ENCODE measurements around the gene FAAP24.
"Not testable (repeated sequence)": the region's sequence is repeated elsewhere in the genome, so short reads cannot be mapped to it uniquely, and the experiment has no call there.

Gene FAAP24

GRCh38 chr19:32988254-32988653 lies 16.2 kb downstream of the FAAP24 start:
- H3K4me2 ChIP-seq (ENCODE audit: low read length); H2BK5ac ChIP-seq (ENCODE audit: low read length); H3K27ac ChIP-seq (ENCODE audit: low read depth, low read length); H4K8ac ChIP-seq (ENCODE audit: low read depth, low read length); H3K18ac ChIP-seq (ENCODE audit: low read length); H3K36me3 ChIP-seq (ENCODE audit: control insufficient read depth, insufficient read depth, low read length); H3K4me3 ChIP-seq (ENCODE audit: low read length); H3K9ac ChIP-seq (ENCODE audit: low read length); H2BK15ac ChIP-seq (replicated peaks; ENCODE audit: low read depth); H3K27me3 ChIP-seq (ENCODE audit: insufficient read depth, low read length, poor library complexity); H4K5ac ChIP-seq (ENCODE audit: low read length); H3K79me2 ChIP-seq (ENCODE audit: control insufficient read depth, insufficient read depth, low read length); H3K56ac ChIP-seq (ENCODE audit: low read length); H3K23ac ChIP-seq (ENCODE audit: low read length); H3K79me1 ChIP-seq (ENCODE audit: low read length); DNase-seq; H2BK120ac ChIP-seq (ENCODE audit: low read depth, low read length); H3K4me1 ChIP-seq (ENCODE audit: control insufficient read depth, low read depth, low read length); H2AK5ac ChIP-seq (ENCODE audit: low read length); H3K4ac ChIP-seq (ENCODE audit: low read depth, low read length): not testable (repeated sequence)
- WGBS (ENCODE audit: extremely low coverage, insufficient coverage, low lambda C conversion rate): no CpG with 5 or more reads among the region's 5 CpGs

DNA sequence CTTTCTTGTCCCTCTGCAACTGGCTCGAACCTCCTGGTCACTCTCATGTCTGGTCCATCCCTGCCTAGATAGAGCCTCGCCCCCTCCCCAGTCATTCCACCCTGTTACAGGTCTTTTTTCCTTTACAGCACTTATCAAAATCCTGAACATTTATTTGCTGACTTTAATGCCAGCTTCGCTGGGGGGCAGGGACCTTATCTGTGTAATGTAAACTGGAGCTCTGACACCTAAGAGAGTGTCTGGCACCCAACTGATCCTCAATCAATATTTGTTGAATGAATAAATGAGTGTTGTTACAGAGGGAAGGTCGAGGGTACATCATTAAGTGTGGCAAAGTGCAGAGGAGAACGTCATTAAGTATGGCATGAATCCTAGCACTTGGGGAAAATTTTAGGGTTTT lies 16.7 kb downstream of the FAAP24 start:
- Histone ChIP-seq H3K27me3 (ENCODE audit: insufficient read depth, low read length, poor library complexity) (no peaks in the 10 kb centered on the region), H3K18ac (ENCODE audit: low read length) (no peak overlapping the region), H3K4me3 (ENCODE audit: low read length) (no peak overlapping the region), H3K9ac (ENCODE audit: low read length) (no peak overlapping the region), H3K36me3 (ENCODE audit: control insufficient read depth, insufficient read depth, low read length) (no peaks in the 10 kb centered on the region), H3K27ac (ENCODE audit: low read depth, low read length) (no peak overlapping the region), H3K79me2 (ENCODE audit: control insufficient read depth, insufficient read depth, low read length) (no peaks in the 10 kb centered on the region), H2AK5ac (ENCODE audit: low read length) (no peak overlapping the region), H2BK120ac (ENCODE audit: low read depth, low read length) (no peak overlapping the region), H3K79me1 (ENCODE audit: low read length) (no peaks in the 10 kb centered on the region), H3K23ac (ENCODE audit: low read length) (no peak overlapping the region), H4K5ac (ENCODE audit: low read length) (no peak overlapping the region), H2BK15ac (replicated peaks; ENCODE audit: low read depth) (no peak overlapping the region), H3K4me1 (ENCODE audit: control insufficient read depth, low read depth, low read length) (no peaks in the 10 kb centered on the region), H3K4ac (ENCODE audit: low read depth, low read length) (no peak overlapping the region), H2BK5ac (ENCODE audit: low read length) (no peak overlapping the region), H4K8ac (ENCODE audit: low read depth, low read length) (no peak overlapping the region), H3K56ac (ENCODE audit: low read length) (no peak overlapping the region), H3K4me2 (ENCODE audit: low read length) (no peak overlapping the region)
- no peak for DNase-seq
- WGBS (ENCODE audit: extremely low coverage, insufficient coverage, low lambda C conversion rate): no CpG with 5 or more reads among the region's 5 CpGs

- not testable (repeated sequence) for H2BK120ac ChIP-seq (ENCODE audit: low read depth, low read length); H3K27me3 ChIP-seq (ENCODE audit: insufficient read depth, low read length, poor library complexity); H3K79me1 ChIP-seq (ENCODE audit: low read length); H3K4ac ChIP-seq (ENCODE audit: low read depth, low read length); H2AK5ac ChIP-seq (ENCODE audit: low read length); H2BK15ac ChIP-seq (replicated peaks; ENCODE audit: low read depth); H3K79me2 ChIP-seq (ENCODE audit: control insufficient read depth, insufficient read depth, low read length); DNase-seq; H2BK5ac ChIP-seq (ENCODE audit: low read length); H3K23ac ChIP-seq (ENCODE audit: low read length); H3K4me3 ChIP-seq (ENCODE audit: low read length); H3K9ac ChIP-seq (ENCODE audit: low read length); H3K27ac ChIP-seq (ENCODE audit: low read depth, low read length); H3K4me1 ChIP-seq (ENCODE audit: control insufficient read depth, low read depth, low read length); H3K18ac ChIP-seq (ENCODE audit: low read length); H3K4me2 ChIP-seq (ENCODE audit: low read length); H3K36me3 ChIP-seq (ENCODE audit: control insufficient read depth, insufficient read depth, low read length); H4K5ac ChIP-seq (ENCODE audit: low read length); H3K56ac ChIP-seq (ENCODE audit: low read length); H4K8ac ChIP-seq (ENCODE audit: low read depth, low read length)
- WGBS (ENCODE audit: extremely low coverage, insufficient coverage, low lambda C conversion rate): no CpG with 5 or more reads among the region's 17 CpGs
Measured at GRCh38 chr19:32995966-32996365, 23.9 kb downstream of the FAAP24 start.

GRCh38 chr19:32997061-32997464 lies 25.0 kb downstream of the FAAP24 start:
- not testable (repeated sequence) for H3K36me3 ChIP-seq (ENCODE audit: control insufficient read depth, insufficient read depth, low read length); H3K27ac ChIP-seq (ENCODE audit: low read depth, low read length); H3K27me3 ChIP-seq (ENCODE audit: insufficient read depth, low read length, poor library complexity); H3K4me3 ChIP-seq (ENCODE audit: low read length); H3K9ac ChIP-seq (ENCODE audit: low read length); H3K18ac ChIP-seq (ENCODE audit: low read length); DNase-seq; H2BK15ac ChIP-seq (replicated peaks; ENCODE audit: low read depth); H2BK120ac ChIP-seq (ENCODE audit: low read depth, low read length); H3K56ac ChIP-seq (ENCODE audit: low read length); H3K4ac ChIP-seq (ENCODE audit: low read depth, low read length); H3K79me2 ChIP-seq (ENCODE audit: control insufficient read depth, insufficient read depth, low read length); H2BK5ac ChIP-seq (ENCODE audit: low read length); H4K5ac ChIP-seq (ENCODE audit: low read length); H4K8ac ChIP-seq (ENCODE audit: low read depth, low read length); H3K4me2 ChIP-seq (ENCODE audit: low read length); H3K4me1 ChIP-seq (ENCODE audit: control insufficient read depth, low read depth, low read length); H2AK5ac ChIP-seq (ENCODE audit: low read length); H3K79me1 ChIP-seq (ENCODE audit: low read length); H3K23ac ChIP-seq (ENCODE audit: low read length)
- no CpG with 5 or more reads among the region's 7 CpGs for WGBS (ENCODE audit: extremely low coverage, insufficient coverage, low lambda C conversion rate)

DNA sequence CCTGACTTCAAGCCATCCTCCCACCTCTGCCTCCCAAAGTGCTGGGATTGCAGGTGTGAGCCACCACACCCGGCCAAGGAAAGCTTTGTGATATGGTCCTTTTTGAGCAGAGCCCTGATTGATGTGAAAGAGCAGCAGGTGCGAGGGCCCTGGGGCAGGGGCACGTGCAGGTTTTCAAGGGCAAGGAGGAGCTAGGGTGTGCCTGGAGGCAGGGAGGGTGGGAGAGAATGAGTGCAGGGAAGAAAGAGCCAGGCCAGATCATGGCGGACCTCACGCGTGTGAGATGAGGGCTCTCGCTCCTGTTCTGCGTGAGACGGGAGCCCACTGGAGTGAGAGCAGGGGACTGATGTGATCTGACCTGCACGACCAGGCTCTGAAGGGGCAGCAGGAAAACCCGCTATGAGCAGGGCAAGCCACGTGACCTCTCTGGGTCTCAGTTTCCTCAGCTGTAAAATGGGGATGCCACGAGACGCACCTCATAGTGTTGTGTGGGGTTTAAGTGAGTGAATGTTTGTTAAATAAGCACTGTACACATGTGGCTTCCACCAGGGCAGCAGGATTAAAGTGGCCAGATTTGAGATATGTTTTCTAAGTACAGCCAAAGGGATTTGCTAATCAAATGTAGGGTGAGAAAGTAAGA lies 25.8 kb downstream of the FAAP24 start:
- H3K4me3 ChIP-seq (ENCODE audit: low read length): no peak overlapping the region
- no peak overlapping the region for H4K8ac ChIP-seq (ENCODE audit: low read depth, low read length)
- no peak overlapping the region for H2AK5ac ChIP-seq (ENCODE audit: low read length)
- no peak overlapping the region for H3K4ac ChIP-seq (ENCODE audit: low read depth, low read length)
- H2BK120ac ChIP-seq (ENCODE audit: low read depth, low read length): no peak overlapping the region
- no peak overlapping the region for H3K18ac ChIP-seq (ENCODE audit: low read length)
- no peak for DNase-seq
- no peak overlapping the region for H3K23ac ChIP-seq (ENCODE audit: low read length)
- H3K36me3 ChIP-seq (ENCODE audit: control insufficient read depth, insufficient read depth, low read length): no peaks in the 10 kb centered on the region
- no peak overlapping the region for H4K5ac ChIP-seq (ENCODE audit: low read length)
- no peak overlapping the region for H3K4me2 ChIP-seq (ENCODE audit: low read length)
- H2BK15ac ChIP-seq (replicated peaks; ENCODE audit: low read depth): no peak overlapping the region
- H3K27me3 ChIP-seq (ENCODE audit: insufficient read depth, low read length, poor library complexity): no peaks in the 10 kb centered on the region
- H3K79me1 ChIP-seq (ENCODE audit: low read length): no peaks in the 10 kb centered on the region
- H3K4me1 ChIP-seq (ENCODE audit: control insufficient read depth, low read depth, low read length): no peaks in the 10 kb centered on the region
- no peak overlapping the region for H2BK5ac ChIP-seq (ENCODE audit: low read length)
- whole genome bisulfite sequencing (ENCODE audit: extremely low coverage, insufficient coverage, low lambda C conversion rate): no CpG with 5 or more reads among the region's 14 CpGs
- no peak overlapping the region for H3K56ac ChIP-seq (ENCODE audit: low read length)
- no peak overlapping the region for H3K9ac ChIP-seq (ENCODE audit: low read length)
- no peaks in the 10 kb centered on the region for H3K79me2 ChIP-seq (ENCODE audit: control insufficient read depth, insufficient read depth, low read length)
- H3K27ac ChIP-seq (ENCODE audit: low read depth, low read length): no peak overlapping the region

GRCh38 chr19:32998722-32999121 lies 26.7 kb downstream of the FAAP24 start:
- no peak overlapping the region for H2AK5ac ChIP-seq (ENCODE audit: low read length)
- no peak overlapping the region for H3K9ac ChIP-seq (ENCODE audit: low read length)
- H3K4me3 ChIP-seq (ENCODE audit: low read length): no peak overlapping the region
- H3K79me1 ChIP-seq (ENCODE audit: low read length): no peaks in the 10 kb centered on the region
- no peaks in the 10 kb centered on the region for H3K4me1 ChIP-seq (ENCODE audit: control insufficient read depth, low read depth, low read length)
- H3K4ac ChIP-seq (ENCODE audit: low read depth, low read length): no peak overlapping the region
- no peak overlapping the region for H2BK15ac ChIP-seq (replicated peaks; ENCODE audit: low read depth)
- H4K5ac ChIP-seq (ENCODE audit: low read length): no peak overlapping the region
- no peak overlapping the region for H3K27ac ChIP-seq (ENCODE audit: low read depth, low read length)
- H3K56ac ChIP-seq (ENCODE audit: low read length): no peak overlapping the region
- no peak for DNase-seq
- no peak overlapping the region for H2BK5ac ChIP-seq (ENCODE audit: low read length)
- H3K18ac ChIP-seq (ENCODE audit: low read length): no peak overlapping the region
- H3K4me2 ChIP-seq (ENCODE audit: low read length): no peak overlapping the region
- WGBS (ENCODE audit: extremely low coverage, insufficient coverage, low lambda C conversion rate): no CpG with 5 or more reads among the region's 3 CpGs
- H2BK120ac ChIP-seq (ENCODE audit: low read depth, low read length): no peak overlapping the region
- H3K79me2 ChIP-seq (ENCODE audit: control insufficient read depth, insufficient read depth, low read length): no peaks in the 10 kb centered on the region
- H3K27me3 ChIP-seq (ENCODE audit: insufficient read depth, low read length, poor library complexity): no peaks in the 10 kb centered on the region
- H3K23ac ChIP-seq (ENCODE audit: low read length): no peak overlapping the region
- no peaks in the 10 kb centered on the region for H3K36me3 ChIP-seq (ENCODE audit: control insufficient read depth, insufficient read depth, low read length)
- H4K8ac ChIP-seq (ENCODE audit: low read depth, low read length): no peak overlapping the region
